HEK293 (cell line): ENCODE measurements around the gene BTBD6.

Experiments used
- CTCF ChIA-PET: fragments of 350-600 bp; formaldehyde crosslinking; extraction: SDS; loops from one replicate; lab custom pipeline; 2021; ENCODE audit warnings: antibody characterized with exemption; lab: Yijun Ruan, JAX
- POLR2A ChIA-PET: fragments of 300-600 bp; formaldehyde crosslinking; extraction: SDS; loops from one replicate; lab custom pipeline; 2020; ENCODE audit warnings: antibody characterized with exemption, inconsistent platforms; lab: Yijun Ruan, JAX
- H3K27ac ChIP-seq: fragments of 200-500 bp; sonication (Bioruptor generic); 2 replicates; pipeline ENCODE4 v1.5.1; 2014; ENCODE audit warnings: low read depth, low read length, control low read depth, inconsistent platforms; ENCODE audit errors: extremely low read depth
- H3K36me3 ChIP-seq, 2 experiments: fragments of 200-500 bp in 1 of 2; sonication (Bioruptor generic) in 1 of 2; 1 replicate in 1 of 2; 2 replicates in 1 of 2; pipeline ENCODE4 v1.5.1; 2014 to 2017; ENCODE audit warnings: inconsistent platforms in 2 of 2, low read length in 2 of 2; ENCODE audit not compliant: control insufficient read depth in 2 of 2, insufficient read depth in 1 of 2
- H3K4me1 ChIP-seq: fragments of 200-500 bp; sonication (Bioruptor generic); 2 replicates; pipeline ENCODE4 v1.5.1; 2014; ENCODE audit warnings: mild to moderate bottlenecking, low read length, inconsistent platforms; ENCODE audit not compliant: control insufficient read depth, insufficient read depth
- H3K4me3 ChIP-seq: 2 replicates; pipeline ENCODE4 v1.5.1; 2011; ENCODE audit warnings: low read depth, mild to moderate bottlenecking, control low read depth, low read length, moderate library complexity
- H3K9me3 ChIP-seq: fragments of 200-500 bp; sonication (Bioruptor generic); 2 replicates; pipeline ENCODE4 v1.5.1; 2014; ENCODE audit warnings: low read depth, low read length, inconsistent platforms; ENCODE audit not compliant: control insufficient read depth, insufficient read depth
- HOXC10 ChIP-seq: sonication (generic); formaldehyde crosslinking; IDR thresholded peaks from 2 replicates; pipeline ENCODE4 v1.8.1; 2023; ENCODE audit warnings: mild to moderate bottlenecking, missing genetic modification reagents
- OVOL3 ChIP-seq: fragments of 450-650 bp; formaldehyde crosslinking; IDR thresholded peaks from 2 replicates; pipeline ENCODE4 v1.5.1; 2016; ENCODE audit warnings: missing biosample characterization, missing genetic modification characterization
- SP3 ChIP-seq: fragments of 450-650 bp; formaldehyde crosslinking; IDR thresholded peaks from 2 replicates; pipeline ENCODE4 v1.5.1; 2016; ENCODE audit warnings: missing biosample characterization, missing genetic modification characterization
- ZNF10 ChIP-seq: fragments of 450-650 bp; formaldehyde crosslinking; IDR thresholded peaks from 2 replicates; pipeline ENCODE4 v1.5.1; 2017; ENCODE audit warnings: missing biosample characterization, missing genetic modification characterization
- ZNF132 ChIP-seq: fragments of 450-650 bp; formaldehyde crosslinking; IDR thresholded peaks from 2 replicates; pipeline ENCODE4 v1.5.1; 2017; ENCODE audit warnings: missing biosample characterization, missing genetic modification characterization, borderline replicate concordance
- ZNF155 ChIP-seq: fragments of 450-650 bp; formaldehyde crosslinking; IDR thresholded peaks from 2 replicates; pipeline ENCODE4 v1.5.1; 2016; ENCODE audit warnings: missing biosample characterization, missing genetic modification characterization
- ZNF223 ChIP-seq: fragments of 450-650 bp; formaldehyde crosslinking; IDR thresholded peaks from 2 replicates; pipeline ENCODE4 v1.5.1; 2016; ENCODE audit warnings: missing biosample characterization, missing genetic modification characterization
- ZNF311 ChIP-seq: fragments of 450-650 bp; formaldehyde crosslinking; IDR thresholded peaks from 2 replicates; pipeline ENCODE4 v1.5.1; 2017; ENCODE audit warnings: missing biosample characterization, missing genetic modification characterization, borderline replicate concordance
- ZNF341 ChIP-seq: fragments of 450-650 bp; formaldehyde crosslinking; IDR thresholded peaks from 2 replicates; pipeline ENCODE4; 2016; ENCODE audit warnings: low read depth, missing biosample characterization, missing genetic modification characterization
- ZNF354C ChIP-seq: fragments of 450-650 bp; formaldehyde crosslinking; IDR thresholded peaks from 2 replicates; pipeline ENCODE4 v1.5.1; 2016; ENCODE audit warnings: missing biosample characterization, missing genetic modification characterization, low read depth, borderline replicate concordance
- ZNF404 ChIP-seq: fragments of 450-650 bp; formaldehyde crosslinking; IDR thresholded peaks from 2 replicates; pipeline ENCODE4 v1.5.1; 2017; ENCODE audit warnings: missing biosample characterization, missing genetic modification characterization
- ZNF600 ChIP-seq: fragments of 450-650 bp; formaldehyde crosslinking; IDR thresholded peaks from 2 replicates; pipeline ENCODE4 v1.5.1; 2016; ENCODE audit warnings: missing biosample characterization, missing genetic modification characterization
- ZNF621 ChIP-seq: fragments of 450-650 bp; formaldehyde crosslinking; IDR thresholded peaks from 2 replicates; pipeline ENCODE4 v1.5.1; 2017; ENCODE audit warnings: missing biosample characterization, missing genetic modification characterization
- ZNF664 ChIP-seq: fragments of 450-650 bp; formaldehyde crosslinking; IDR thresholded peaks from 2 replicates; pipeline ENCODE4 v1.5.1; 2016; ENCODE audit warnings: missing biosample characterization, missing genetic modification characterization
- ZNF830 ChIP-seq: fragments of 450-650 bp; IDR thresholded peaks from 2 replicates; pipeline ENCODE4 v1.5.0; 2018; ENCODE audit warnings: missing biosample characterization, missing genetic modification characterization, low read depth, mild to moderate bottlenecking, moderate library complexity
- TF ChIP-seq, protein P1 (sequence below): fragments of 450-650 bp; formaldehyde crosslinking; IDR thresholded peaks from 2 replicates; pipeline ENCODE4 v1.5.1; 2017; ENCODE audit warnings: missing biosample characterization, missing genetic modification characterization
- TF ChIP-seq, protein P2 (sequence below): fragments of 450-650 bp; formaldehyde crosslinking; IDR thresholded peaks from 2 replicates; pipeline ENCODE4 v1.5.1; 2016; ENCODE audit warnings: missing biosample characterization, missing genetic modification characterization
- TF ChIP-seq, protein P3 (sequence below): fragments of 450-650 bp; formaldehyde crosslinking; IDR thresholded peaks from 2 replicates; pipeline ENCODE4 v1.5.1; 2016; ENCODE audit warnings: missing biosample characterization, missing genetic modification characterization
- TF ChIP-seq, protein P4 (sequence below): fragments of 450-650 bp; formaldehyde crosslinking; IDR thresholded peaks from 2 replicates; pipeline ENCODE4 v1.5.1; 2016; ENCODE audit warnings: missing biosample characterization, missing genetic modification characterization, low read depth

The BTBD6 gene

DNA sequence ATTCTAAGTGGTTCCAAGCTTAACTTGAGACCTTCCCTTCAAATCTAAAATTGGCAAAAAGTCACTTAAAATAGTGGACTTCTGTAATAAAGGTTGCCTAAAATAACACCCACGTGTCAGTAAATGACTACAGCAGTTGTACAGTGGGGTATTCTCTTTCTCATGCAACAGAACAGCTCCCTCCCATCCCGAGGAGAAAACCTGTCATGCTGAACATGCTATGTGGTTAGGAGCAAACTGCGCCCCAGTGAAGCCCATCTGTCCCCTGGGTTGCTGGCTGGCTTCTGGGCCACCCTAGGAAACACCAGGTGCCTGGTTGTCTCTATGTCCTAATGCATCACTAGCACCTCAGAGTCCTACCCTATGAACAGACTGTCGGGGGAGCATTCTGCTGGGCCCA is 2.7 kb downstream of the BTBD6 start:
- Histone ChIP-seq H3K36me3 (peaks cover 4 to 49% of the 10 kb centered on the region in 2 experiments; a peak in 2 of 3 replicates), H3K4me1 (peaks cover 6% of the 10 kb centered on the region), H3K9me3 (no peaks in the 10 kb centered on the region), H3K27ac (no peak overlapping the region)
- POLR2A ChIA-PET, result no interaction called here
- CTCF ChIA-PET, result no interaction called here
- TF ChIP-seq ZNF621 (tag by site-specific recombination) (no peak), ZNF600 (tag by site-specific recombination) (peak; percentile 78), OVOL3 (no peak)
- TF ChIP-seq, all 188 proteins: peak for 1
- H3K4me3 ChIP-seq, result no peak overlapping the region

DNA sequence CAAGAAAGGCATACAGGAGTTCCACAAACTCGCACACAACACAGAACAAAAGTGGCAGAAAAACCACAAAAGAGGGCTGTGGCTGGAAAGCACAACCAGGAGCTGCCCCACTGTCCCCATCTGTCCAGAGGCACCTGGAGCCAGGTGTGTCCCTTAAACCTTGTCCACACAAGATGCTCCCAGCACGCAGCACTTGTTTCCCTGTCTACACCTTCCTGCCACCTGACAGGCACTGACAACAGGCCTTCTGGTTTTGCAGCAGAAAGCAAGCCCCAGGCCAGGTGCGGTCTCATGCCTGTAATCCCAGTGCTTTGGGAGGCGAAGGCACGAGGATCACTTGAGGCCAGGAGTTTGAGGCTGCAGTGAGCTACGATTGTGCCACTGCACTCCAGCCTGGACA is 3.6 kb downstream of the BTBD6 start:
- ChIA-PET POLR2A (no interaction called here), CTCF (interaction anchor here (0.5 kb wide), 1 partner anchor 9 kb away, joined by 3 read pairs; no protein-coding TSS in a partner anchor)
- TF ChIP-seq ZNF341 (tag by site-specific recombination) (no peak), HOXC10 (no peak), ZNF664 (no peak), ZNF132 (tag by site-specific recombination) (no peak), ZNF223 (tag by site-specific recombination) (no peak), ZNF311 (tag by site-specific recombination) (no peak), ZNF830 (tag by site-specific recombination) (no peak), ZNF404 (tag by site-specific recombination) (no peak), ZNF354C (tag by site-specific recombination) (no peak), SP3 (no peak), ZNF10 (tag by site-specific recombination) (no peak), ZNF155 (tag by site-specific recombination) (no peak)
- TF ChIP-seq, protein P1, sequence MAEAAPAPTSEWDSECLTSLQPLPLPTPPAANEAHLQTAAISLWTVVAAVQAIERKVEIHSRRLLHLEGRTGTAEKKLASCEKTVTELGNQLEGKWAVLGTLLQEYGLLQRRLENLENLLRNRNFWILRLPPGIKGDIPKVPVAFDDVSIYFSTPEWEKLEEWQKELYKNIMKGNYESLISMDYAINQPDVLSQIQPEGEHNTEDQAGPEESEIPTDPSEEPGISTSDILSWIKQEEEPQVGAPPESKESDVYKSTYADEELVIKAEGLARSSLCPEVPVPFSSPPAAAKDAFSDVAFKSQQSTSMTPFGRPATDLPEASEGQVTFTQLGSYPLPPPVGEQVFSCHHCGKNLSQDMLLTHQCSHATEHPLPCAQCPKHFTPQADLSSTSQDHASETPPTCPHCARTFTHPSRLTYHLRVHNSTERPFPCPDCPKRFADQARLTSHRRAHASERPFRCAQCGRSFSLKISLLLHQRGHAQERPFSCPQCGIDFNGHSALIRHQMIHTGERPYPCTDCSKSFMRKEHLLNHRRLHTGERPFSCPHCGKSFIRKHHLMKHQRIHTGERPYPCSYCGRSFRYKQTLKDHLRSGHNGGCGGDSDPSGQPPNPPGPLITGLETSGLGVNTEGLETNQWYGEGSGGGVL, result no peak
- TF ChIP-seq, protein P2, sequence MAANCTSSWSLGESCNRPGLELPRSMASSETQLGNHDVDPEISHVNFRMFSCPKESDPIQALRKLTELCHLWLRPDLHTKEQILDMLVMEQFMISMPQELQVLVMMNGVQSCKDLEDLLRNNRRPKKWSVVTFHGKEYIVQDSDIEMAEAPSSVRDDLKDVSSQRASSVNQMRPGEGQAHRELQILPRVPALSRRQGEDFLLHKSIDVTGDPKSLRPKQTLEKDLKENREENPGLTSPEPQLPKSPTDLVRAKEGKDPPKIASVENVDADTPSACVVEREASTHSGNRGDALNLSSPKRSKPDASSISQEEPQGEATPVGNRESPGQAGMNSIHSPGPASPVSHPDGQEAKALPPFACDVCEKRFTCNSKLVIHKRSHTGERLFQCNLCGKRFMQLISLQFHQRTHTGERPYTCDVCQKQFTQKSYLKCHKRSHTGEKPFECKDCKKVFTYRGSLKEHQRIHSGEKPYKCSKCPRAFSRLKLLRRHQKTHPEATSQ (tag by site-specific recombination), result no peak
- TF ChIP-seq, protein P3, sequence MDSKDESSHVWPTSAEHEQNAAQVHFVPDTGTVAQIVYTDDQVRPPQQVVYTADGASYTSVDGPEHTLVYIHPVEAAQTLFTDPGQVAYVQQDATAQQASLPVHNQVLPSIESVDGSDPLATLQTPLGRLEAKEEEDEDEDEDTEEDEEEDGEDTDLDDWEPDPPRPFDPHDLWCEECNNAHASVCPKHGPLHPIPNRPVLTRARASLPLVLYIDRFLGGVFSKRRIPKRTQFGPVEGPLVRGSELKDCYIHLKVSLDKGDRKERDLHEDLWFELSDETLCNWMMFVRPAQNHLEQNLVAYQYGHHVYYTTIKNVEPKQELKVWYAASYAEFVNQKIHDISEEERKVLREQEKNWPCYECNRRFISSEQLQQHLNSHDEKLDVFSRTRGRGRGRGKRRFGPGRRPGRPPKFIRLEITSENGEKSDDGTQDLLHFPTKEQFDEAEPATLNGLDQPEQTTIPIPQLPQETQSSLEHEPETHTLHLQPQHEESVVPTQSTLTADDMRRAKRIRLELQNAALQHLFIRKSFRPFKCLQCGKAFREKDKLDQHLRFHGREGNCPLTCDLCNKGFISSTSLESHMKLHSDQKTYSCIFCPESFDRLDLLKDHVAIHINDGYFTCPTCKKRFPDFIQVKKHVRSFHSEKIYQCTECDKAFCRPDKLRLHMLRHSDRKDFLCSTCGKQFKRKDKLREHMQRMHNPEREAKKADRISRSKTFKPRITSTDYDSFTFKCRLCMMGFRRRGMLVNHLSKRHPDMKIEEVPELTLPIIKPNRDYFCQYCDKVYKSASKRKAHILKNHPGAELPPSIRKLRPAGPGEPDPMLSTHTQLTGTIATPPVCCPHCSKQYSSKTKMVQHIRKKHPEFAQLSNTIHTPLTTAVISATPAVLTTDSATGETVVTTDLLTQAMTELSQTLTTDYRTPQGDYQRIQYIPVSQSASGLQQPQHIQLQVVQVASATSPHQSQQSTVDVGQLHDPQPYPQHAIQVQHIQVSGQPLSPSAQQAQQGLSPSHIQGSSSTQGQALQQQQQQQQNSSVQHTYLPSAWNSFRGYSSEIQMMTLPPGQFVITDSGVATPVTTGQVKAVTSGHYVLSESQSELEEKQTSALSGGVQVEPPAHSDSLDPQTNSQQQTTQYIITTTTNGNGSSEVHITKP (tag by site-specific recombination), result no peak
- TF ChIP-seq, protein P4, sequence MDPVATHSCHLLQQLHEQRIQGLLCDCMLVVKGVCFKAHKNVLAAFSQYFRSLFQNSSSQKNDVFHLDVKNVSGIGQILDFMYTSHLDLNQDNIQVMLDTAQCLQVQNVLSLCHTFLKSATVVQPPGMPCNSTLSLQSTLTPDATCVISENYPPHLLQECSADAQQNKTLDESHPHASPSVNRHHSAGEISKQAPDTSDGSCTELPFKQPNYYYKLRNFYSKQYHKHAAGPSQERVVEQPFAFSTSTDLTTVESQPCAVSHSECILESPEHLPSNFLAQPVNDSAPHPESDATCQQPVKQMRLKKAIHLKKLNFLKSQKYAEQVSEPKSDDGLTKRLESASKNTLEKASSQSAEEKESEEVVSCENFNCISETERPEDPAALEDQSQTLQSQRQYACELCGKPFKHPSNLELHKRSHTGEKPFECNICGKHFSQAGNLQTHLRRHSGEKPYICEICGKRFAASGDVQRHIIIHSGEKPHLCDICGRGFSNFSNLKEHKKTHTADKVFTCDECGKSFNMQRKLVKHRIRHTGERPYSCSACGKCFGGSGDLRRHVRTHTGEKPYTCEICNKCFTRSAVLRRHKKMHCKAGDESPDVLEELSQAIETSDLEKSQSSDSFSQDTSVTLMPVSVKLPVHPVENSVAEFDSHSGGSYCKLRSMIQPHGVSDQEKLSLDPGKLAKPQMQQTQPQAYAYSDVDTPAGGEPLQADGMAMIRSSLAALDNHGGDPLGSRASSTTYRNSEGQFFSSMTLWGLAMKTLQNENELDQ (tag by site-specific recombination), result no peak
- Histone ChIP-seq H3K36me3 (peaks cover 0 to 51% of the 10 kb centered on the region in 2 experiments; a peak in 1 of 3 replicates), H3K4me3 (no peak overlapping the region), H3K27ac (no peak overlapping the region), H3K4me1 (peaks cover 6% of the 10 kb centered on the region), H3K9me3 (no peaks in the 10 kb centered on the region)
